ENCODE measurements around the gene ASNSD1.
"Not testable (repeated sequence)": the region's sequence is repeated elsewhere in the genome, so short reads cannot be mapped to it uniquely, and the experiment has no call there.

Gene ASNSD1

DNA sequence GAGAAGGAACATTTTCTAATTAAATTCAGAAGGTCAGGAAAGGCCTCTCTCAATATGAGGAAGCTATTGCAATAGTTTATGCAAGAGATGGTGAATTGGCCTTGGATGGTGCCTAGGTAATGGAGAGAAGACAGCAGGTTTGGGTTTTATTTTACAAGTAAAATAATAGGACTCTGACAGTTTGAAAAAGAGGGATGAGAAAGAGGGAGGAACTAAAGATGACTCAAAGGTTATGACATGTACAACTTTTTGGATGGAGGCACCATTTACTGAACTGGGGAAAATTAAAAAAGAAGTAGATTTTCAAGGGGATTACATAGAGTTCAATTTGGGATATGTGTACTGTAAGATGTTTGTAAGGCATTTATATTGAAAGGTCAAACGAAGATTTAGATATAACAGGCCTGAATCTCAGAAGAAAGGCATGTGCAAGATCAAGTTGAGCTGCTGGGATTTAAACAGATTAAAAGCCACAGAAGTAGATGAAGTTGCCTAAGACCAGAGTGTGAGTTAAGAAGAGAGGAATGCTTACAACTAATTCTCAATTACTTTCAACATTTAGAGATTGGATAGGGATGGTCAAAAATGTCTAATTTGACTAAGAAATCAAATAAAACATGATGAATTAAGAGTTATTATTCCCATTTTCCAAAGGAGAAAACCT lies 12.3 kb upstream of the ASNSD1 start:
- no peak for DNase-seq

DNA sequence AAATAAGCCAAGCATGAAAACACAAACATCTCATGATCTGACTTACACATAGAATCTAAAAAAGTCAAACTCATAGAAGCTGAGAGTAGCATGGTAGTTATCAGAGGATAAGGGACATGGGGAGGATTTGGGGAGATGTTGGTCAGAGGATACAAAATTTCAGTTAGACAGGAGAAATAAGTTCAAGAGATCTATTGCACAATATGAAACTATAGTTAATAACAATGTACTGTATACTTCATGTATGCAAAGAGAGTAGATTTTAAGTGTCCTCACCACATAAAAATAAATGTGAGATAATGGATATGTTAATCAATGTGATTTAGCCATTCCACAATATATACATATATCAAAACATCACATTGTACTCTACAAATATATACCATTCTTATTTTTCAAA lies 10.0 kb upstream of the ASNSD1 start:
- DNase-seq = no peak

DNA sequence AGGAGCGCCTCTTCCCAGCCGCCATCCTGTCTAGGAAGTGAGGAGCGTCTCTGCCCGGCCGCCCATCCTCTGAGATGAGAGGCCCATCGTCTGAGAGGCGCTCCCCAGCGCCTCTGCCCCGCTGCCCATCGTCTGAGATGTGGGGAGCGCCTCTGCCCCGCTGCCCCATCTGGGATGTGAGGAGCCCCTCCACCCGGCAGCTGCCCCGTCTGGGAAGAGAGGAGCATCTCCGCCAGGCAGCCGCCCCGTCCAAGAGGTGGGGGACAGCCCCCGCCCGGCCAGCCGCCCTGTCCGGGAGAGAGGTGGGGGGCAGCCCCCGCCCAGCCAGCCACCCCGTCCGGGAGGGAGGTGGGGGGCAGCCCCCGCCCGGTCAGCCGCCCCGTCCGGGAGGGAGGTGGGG lies 7.8 kb upstream of the ASNSD1 start:
- not testable (repeated sequence) for DNase-seq

DNA sequence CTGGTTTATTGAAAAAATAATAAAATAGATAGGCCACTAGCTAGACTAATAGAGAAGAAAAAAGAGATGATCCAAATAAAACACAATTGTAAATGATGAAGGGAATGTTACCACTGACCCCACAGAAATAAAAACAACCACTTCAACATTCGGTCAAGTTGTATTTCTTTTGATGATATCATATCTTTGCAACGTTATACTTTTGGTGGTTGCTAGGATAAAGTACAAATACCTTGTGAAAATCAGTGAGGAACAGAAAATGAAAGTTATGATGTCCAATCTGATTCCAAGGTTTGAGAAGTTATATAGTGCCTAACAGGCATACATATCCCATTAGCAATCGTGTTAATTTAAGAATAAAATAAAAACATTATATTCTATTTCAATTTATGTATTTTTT lies 6.6 kb upstream of the ASNSD1 start:
- no peak for DNase-seq

- DNase-seq = no peak
Measured at GRCh38 chr2:189657867-189658266, 3.4 kb upstream of the ASNSD1 start.

- no peak for DNase-seq
Measured at GRCh38 chr2:189658306-189659212, 2.7 kb upstream of the ASNSD1 start.

DNA sequence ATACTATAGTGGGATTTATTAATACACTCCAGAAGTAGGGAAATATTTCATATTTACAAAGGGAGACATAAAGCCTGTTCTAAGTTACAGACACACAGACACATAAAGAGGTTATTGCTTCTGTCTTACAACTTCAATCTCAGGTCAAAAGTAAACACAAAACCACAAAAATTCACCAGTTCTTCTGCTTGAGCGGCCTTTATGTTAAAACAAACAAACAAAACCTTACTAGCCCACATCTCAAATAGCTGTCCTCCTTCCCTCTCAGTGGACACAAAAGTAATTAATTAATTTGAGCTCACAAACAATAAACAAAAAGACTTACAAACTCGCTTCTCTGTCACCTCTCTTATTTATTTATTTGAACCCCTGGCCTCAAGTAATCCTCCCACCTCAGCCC lies 1.5 kb upstream of the ASNSD1 start:
- DNase-seq = no peak

DNA sequence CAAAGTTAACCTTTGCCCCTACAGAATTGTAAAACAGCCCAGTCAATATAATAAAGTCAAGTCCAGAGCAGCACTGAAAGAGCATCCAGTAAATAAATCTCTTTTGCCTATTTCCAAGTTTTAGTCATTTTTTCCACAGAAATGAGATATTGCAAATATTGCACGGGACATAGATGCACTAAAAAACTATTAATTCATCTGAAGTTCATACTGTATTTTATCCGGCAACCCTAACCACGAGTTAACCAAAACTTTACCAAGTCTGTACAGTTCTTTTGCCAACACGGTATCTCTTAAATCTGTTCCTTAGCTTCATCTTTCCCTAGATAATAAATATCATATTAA lies 484 bp upstream of the ASNSD1 start:
- DNase-seq = no peak

GRCh38 chr2:189661957-189662321 lies 680 bp downstream of the ASNSD1 start:
- no peak for DNase-seq

- no peak for DNase-seq
Measured at GRCh38 chr2:189662669-189663226, 1.5 kb downstream of the ASNSD1 start.

DNA sequence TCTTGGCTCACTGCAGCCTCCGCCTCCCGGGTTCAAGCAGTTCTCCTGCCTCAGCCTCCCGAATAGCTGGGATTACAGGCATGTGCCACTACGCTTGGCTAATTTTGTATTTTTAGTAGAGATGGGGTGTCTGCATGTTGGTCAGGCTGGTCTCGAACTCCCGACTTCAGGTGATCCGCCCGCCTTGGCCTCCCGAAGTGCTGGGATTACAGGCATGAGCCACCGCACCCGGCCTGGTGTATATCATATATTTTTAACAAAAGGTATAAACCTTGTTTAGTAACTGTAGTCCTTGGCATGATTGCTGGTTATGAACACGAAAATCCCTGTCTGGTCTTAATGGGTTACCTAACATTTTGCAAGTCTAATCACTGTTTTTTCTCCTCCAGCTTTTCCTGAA lies 2.1 kb downstream of the ASNSD1 start:
- DNase-seq = not testable (repeated sequence)

DNA sequence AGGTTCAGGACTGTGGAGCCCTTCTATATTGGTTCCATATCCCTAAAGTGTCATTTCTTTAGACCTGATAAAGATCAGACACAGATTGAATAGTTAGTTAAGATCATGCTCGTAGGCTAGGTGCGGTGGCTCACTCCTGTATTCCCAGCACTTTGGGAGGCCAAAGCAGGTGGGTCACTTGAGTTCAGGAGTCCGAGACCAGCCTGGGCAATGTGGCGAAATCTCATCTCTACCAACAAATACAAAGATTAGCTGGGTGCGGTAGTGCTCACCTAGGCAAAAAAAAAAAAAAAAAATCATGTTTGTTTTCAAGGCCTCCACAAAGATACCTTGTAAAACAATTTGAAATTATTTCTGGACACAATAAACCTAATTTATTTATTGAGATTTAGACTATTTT lies 8.7 kb downstream of the ASNSD1 start:
- DNase-seq = no peak

DNA sequence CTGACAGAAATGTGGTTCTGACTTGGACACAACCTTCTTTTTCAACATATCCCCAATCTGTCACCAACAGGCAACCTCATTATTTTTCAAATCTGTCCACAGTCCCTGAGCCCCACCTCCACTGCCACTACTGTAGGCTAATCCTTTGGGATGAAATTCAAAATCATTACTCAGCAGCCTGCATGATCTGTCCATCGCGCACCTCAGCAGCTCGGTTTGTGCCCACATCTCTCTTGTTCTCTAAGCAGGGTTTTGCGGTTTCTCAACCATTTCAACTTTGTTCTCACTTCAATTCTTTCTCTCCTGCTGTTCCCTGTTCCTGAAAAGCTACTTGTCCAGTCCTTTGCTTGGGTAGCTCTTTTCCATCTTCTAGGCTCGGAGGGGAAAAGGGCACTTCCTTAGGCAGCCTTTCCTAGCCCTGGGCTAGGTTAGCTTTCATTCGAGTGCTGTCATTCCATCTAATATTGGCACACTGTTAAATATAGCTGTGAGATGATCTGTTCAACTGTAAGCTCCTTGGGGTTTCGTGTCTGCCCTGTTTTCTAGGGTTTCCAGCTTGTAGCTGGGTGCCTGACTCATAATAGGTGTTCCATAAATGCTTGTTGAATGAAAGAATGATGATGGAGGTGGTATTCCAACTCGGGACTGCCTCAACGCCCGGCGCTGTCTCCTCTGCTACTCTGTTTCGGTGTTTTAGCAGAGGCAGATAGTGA lies 12.6 kb downstream of the ASNSD1 start:
- no peak for DNase-seq

DNA sequence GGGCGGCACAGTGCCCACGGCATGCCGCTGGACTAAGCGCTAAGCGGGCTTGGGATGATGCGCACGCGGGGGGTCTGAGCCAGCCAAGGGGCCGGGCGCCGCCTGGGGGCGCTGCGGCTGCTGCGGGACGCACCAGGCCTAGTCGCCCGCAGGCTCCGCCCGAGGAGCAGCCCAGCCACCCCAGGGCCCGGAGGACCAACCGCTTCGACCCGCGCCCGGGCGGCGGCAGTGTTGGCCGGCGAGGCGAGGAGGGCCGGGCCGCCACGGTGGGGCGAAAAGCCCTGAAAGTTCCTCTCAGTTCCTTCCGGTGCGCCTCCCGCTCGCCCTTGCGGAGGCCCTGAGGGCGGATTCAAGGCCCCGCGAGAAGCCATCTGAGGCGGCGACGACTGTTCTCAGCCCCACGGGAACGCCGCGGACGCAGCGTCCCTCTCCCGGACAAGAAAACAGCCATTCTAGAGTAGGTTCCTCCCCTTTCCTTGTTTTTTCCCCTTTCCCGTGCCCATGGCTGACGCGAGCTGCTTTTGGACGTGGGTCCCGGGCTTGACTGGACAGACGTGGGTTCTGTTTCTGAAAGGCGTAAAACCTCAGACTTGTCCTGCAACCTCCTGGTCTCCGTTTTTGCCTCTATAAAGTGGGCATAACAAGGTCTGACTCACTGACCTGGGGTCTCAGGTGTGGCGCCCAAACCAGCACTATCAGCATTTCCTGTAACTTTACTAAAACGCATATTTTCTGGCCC lies 13.3 kb downstream of the ASNSD1 start, which contains the start of gene ANKAR:
Gene ANKAR, plus strand, starts transcription at position 297 of the 739 bp plus-strand sequence. CDS start 1,821 bp downstream, outside the sequence.
- DNase-seq = peak; percentile 80

GRCh38 chr2:189676471-189676870 lies 15.2 kb downstream of the ASNSD1 start:
- no peak for DNase-seq

GRCh38 chr2:189679226-189679625 lies 18.0 kb downstream of the ASNSD1 start:
- no peak for DNase-seq

- no peak for DNase-seq
Measured at GRCh38 chr2:189681203-189681602, 19.9 kb downstream of the ASNSD1 start.

DNA sequence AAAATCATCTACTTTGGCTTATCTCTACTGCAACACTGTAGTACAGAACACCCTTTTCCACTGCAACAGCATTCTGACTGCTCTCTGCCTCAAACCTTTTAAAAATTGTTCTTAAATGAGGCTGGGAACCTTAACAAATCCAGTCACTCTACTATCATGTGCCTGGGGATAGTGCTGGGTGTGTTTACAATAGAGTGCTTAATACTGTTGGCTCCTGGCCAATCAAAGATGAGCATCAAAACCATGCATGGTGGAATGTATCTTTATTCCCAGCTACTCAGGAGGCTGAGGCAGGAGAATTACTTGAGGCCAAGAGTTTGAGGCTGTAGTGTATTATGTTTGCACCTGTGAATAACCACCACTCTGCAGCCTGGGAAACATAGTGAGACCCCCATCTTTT lies 20.6 kb downstream of the ASNSD1 start:
- no peak for DNase-seq

GRCh38 chr2:189683348-189683747 lies 22.1 kb downstream of the ASNSD1 start:
- DNase-seq = no peak

GRCh38 chr2:189684811-189685210 lies 23.6 kb downstream of the ASNSD1 start:
- no peak for DNase-seq

- DNase-seq = no peak
Measured at GRCh38 chr2:189685540-189686229, 24.4 kb downstream of the ASNSD1 start.

DNA sequence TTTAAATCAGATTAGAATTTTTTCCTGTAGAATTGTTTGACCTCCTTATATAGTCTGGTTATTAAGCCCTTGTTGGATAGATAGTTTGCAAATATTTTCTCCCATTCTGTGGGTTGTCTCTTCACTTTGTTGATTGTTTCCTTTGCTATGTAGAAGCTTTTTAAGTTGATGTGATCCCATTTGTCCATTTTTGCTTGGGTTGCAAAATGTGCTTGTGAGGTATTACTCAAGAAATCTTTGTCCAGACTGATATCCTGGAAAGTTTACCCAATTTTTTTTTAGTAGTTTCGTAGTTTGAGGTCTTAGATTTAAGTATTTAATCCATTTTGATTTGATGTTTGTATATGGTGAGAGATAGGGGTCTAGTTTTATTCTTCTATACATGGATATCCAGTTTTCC lies 26.5 kb downstream of the ASNSD1 start:
- not testable (repeated sequence) for DNase-seq

Measured in NCI-H146 (cell line).